Measurements from ENCODE around the gene LRRN3.
A peak's percentile ranks its signal among the peaks of the same experiment; 100 is the strongest.

The LRRN3 gene

DNA sequence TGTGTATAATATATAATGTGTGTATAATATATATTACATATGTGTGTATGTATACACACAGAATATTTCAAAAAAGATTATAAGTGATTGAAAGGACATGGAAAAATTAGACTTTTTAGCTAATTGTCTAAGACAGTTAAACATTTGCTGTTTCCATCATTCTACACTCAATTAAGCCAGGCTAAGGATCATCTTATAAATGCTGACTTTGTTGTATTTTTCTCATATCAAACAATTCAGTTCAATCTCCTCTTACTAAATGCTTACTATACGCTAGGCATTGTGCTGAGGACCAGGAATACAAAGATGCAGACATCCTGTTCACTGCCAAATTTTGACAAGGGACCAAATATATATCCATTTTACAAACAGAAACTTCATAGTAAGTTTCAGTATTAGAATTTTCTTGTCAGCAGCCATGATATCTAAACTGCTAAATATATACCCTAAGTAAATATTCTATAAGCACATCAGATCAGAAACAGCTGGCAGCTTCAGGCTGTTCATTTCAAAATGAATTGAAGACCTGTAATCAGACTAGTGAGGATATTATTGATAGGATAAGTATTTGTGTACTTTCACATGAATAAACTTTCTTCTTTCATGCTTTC, 10.3 kb upstream of the LRRN3 start:
- no peak for DNase-seq

DNA sequence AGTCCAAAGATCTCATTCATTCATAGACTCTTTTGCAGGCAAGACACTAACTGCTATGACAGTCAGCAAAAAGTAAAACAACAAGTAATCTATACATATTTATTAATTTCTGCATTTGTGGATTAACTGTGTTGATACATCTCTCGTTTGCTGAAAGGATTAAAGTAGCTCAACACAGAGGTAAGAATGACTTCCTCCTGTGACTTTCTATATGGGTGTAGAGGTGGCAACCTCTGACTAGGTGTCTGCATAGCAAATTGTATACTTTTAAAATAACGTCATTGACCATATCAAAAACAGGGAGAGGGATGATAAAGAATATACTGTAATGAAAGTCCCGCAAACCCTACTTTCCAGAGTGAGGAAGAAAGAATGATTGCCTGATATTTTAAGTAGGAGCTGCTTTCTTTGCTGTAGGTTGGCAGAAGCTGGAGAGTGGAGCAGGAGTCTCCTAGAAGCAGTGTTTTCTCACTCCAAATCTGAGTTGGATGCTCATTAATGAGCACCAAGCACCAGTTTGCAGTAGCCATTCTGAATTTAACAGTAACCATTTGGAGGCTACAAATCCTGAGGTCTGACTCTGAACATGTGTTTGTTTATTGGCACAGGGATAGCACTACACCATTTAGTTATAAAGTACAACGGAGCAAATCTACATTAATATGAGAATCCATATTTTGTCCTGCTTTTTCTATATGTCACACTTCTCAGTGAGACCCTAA, 9.2 kb upstream of the LRRN3 start:
- no peak for DNase-seq

DNA sequence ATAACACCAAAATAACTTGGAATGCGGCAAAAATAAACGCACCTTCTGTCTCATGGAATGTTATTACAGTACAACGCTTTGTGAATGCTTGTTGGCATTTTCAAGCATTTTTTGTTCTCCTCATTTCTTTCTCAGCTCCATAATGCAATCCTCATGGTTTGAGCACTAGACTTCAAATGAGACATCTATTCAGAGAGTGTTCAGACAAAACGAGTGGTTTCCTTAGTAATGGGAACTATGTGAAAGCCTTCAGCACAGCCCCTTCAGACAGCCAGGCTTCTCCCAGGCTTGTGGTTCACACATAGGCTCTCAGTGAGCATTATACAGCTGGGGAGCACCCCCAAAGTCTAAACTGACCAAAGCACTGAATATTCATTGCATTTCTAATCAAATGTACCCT, 8.6 kb upstream of the LRRN3 start:
- DNase-seq, result peak in 1 of 14 donors; percentile 11

DNA sequence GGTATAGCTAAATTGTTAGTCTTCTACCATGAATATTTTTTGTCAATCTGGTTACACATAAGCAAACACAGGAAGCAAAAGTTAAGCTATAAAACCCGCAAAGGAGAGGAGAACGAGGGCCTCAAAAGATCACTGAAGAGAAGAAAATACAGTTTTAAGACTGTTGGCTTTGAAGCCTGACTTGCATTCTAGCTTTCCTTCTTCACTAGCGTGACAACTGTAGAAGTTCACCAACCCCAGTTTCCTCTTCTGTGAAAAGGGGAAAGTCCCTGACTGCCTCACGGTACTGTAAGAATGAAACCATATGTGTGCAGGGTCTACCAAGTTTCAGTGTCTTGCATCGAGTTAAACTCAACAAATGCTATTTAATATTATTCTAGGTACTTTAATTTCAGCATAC, 7.5 kb upstream of the LRRN3 start:
- no peak for DNase-seq

DNA sequence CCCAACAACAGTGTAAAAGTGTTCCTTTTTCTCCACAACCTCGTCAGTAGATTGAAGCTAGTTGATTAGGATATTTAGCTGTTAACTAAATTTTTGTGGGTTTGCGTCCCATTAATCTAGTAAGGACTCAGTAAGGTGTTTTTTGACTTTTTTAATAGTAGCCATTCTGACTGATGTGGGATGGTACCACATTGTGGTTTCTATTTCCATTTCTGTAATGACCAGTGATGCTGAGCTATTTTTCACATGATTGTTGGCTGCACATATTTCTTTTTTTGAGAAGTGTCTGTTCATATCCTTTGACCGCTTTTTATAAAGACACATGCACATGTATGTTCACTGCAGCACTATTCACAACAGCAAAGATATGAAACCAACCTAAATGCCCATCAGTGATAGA, 5.6 kb upstream of the LRRN3 start:
- DNase-seq, result no peak

DNA sequence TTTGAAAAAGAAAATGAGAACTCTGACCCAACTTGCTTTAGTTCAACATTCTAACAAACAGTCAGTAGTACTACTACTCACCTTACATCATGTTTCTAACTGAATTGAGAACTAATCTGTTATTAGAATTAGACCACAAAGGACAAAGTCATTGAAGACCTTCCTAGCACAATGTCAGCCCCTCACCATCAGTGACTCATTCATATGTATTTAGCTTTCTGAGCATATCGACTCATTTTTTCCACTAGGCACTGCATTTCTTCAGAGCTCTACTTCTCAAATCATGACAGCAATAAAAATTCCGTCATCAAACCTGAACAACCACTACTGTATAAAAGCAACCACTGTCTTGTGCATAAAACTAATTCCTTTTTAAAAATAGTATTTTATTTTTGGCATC, 4.4 kb upstream of the LRRN3 start:
- no peak for DNase-seq

DNA sequence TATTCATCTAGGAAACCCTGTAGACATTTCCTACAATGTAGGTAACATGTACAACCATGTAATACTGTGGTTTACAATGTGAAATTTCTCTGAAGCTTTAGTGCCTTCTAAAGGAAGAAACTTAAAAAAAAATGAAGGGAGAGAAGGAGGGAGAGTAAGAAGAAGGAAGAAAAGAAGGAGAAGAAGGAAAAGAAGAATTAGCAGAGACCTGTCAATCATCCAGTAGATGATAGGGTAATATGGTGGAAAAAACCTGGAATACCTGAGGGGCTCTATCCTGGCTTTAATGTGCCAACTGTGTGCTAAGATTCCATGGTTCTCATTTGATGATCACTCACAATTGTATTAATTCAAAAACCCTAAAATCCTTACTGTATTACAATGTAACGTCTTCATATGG, 2.6 kb upstream of the LRRN3 start:
- DNase-seq, result no peak

DNA sequence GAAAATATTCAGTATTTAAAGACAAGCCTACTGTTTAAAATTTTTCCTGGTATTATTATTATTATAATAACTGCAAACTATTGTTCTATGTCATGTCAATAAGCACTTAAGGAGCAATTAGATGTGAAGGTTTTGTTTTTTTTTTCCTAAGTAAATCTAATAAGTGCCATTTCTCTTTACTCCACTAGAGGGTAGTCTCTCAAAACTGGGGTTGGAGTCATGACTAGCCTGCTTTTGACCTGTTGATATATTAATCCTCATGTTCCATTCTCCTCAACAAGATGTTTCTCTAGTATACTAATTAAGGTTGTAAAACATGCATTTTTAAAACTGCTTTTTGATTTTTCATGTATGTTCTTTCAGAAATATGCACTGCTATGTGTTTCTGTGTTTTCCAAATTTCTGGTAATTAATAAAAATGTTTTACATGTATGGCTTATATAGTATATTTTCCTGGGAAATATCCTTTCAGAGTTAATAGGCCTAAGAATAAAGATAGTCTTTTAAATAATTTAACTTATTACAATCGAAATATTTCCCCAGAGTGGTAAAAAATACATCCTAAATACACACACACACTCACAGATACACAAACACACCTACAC, 1.0 kb upstream of the LRRN3 start:
- DNase-seq, result peak in 1 of 14 donors; percentile 46

DNA sequence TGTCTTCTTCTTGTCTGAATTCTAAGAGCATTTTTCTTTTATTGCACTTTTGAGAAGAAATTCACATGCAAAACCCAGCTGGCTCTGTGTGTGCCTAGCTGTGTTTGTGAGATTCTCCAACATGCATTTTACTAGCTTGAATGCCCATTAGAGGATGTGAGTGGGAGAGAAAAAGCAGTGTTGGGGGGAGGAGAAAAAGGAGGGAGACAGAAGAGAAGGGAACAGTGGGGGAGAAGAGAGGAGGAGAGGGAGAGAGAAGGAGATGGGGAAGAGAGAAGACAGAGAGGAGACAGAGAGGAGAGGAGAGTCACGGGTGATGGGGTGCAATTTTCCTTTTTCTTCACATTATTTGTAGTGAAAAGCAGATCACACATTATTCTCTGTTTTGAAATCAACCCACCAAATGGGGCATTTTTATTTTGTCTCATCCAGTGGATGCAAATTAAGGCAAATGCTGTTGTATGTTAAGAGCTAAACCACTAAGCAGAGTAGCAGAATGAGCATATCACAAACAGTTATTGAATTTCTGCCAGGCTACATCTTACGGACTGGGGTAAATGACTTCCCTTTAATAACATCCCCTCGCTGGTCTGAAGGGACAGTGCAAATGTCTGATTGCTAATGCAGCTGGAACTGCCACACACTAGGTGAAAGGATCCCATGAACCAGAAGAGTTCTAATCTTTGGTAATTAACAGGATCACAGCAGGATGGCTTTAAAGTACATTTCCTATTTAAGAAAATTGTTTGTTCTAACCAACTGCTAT, 849 bp downstream of the LRRN3 start:
- DNase-seq, result peak in 1 of 14 donors; percentile 72

DNA sequence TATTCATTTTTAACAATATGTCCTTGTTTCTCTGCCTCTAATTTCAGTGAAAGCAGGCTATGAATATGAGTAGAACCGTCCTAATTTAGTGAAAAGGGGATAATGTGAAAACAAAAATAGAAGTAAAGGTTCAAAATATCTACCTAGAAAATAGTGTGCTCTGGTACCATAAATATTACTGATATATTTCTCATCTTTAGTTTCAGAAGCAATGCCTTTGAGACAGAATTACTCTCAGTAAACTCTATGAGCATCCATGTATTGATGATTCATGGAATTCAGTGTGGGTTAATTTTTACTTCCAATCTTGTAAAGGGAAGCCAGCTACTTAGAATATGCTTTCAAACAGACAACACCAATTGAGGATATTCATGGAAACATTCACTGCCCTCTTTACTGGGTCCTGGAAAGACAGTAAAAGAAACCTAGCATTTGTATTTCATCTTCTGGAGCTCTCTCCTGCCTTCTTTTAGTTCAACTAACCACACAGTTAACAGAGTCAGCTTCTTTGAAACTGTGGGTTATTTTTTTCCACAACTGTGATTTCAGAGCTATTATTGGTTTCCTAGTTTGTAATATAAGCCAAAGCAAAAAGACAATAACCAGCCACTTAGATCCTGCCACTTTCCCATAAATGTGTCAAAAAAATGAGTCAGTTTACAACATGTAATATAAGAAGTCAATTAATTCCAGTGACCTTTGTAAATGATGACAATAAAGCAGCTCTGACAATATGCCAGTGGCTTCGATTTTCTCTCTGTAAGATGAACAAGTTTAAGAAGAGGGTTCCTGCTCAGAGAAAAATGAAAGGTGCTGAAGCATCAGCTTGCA, 1.7 kb downstream of the LRRN3 start:
- DNase-seq, result peak in 1 of 14 donors; percentile 73

DNA sequence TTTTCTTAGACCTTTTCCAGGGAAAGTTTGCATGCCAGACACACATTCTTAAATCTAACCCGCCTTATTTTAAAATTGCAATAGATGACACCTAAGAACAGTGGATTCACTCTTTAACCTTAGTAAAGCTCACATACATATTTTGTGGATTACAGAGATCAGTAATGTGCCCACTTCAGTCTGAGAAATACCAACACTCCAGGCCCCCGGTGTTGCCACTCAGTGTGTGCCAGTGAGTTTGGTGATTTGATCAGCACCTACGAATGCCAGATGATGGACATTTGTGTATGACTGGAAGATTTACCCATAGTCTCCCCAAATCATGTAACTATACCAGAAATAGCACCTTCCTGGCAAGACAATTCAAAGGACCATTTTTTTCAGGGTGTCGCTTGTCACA, 2.6 kb downstream of the LRRN3 start:
- peak in 1 of 14 donors; percentile 61 for DNase-seq

DNA sequence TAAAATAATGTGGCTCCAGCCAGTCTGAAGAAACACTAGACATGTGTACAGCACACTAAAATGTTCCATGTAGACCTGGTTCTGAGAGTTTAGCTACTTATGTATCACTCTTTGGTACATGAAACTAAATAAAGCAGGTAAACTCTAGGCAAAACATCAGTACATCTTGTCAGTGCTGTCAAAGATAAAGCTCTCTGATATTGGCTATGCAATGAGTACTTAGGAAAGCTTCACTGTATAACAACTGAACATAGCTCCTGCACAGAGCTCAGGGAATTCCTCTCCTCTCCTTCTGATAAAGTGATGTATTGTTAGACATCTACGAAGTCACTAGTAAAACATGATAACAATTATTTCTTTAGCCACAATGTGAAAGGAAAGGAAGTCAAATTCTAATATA, 3.5 kb downstream of the LRRN3 start:
- peak in 1 of 14 donors; percentile 35 for DNase-seq

DNA sequence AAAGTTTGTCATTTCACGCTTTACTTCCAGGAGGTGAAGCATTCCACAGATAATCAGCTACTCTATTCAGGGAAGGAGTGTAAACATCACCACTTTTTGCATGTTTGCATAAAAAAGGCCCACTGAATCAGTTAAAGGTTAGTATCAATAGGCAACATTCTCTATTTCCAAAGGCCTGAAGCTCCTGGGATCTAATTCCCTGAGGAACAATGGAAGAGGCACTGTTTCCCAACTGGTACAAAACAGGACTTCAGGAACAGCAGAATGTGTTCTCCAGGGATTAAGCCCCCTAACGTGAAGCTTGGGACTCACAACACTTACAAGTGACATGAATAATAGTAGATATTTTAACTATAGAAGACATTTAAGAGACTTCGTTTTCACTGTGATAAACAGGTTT, 6.1 kb downstream of the LRRN3 start:
- DNase-seq, result no peak

DNA sequence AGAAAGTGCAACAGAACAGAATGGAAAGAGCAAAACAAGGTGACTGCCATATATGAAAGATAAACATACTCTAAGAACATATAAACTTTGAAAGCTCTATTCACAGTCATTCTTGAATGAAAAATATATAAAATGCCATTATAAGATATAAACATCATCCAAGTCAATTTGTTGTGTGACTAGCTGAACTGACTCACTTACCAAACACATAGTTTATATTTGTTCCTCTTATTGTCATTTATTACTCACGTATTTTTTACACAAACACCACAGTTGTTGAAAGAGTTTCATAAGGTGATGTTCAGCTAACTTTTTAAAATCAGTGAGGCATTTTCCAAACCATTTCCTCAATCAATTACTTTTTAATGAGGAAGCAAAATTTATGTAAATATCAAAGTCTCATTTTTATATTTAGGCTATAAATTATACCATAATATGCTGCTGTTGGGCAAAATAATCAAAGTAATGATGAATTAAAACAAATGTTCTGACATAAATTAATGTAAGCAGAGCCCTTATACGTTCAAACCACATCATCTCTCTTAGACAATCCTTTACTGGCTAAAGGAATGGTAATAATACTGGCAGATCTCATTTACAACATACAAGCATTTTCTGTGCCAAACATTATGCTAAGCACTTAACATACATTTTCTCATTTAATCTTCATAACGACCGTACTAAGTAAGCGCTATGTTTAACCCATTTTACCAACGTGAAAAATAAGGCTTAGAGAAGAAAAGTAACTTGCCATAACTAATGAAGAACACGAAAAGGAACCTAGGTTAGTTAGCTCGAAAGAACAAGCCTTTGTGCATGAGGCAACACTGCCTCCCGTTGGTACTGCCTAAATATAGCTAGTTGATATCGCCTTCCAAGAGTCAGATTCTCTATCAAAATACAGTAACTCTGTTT, 7.3 kb downstream of the LRRN3 start:
- DNase-seq, result peak in 3 of 14 donors; percentile 3 to 19 (median 18)

DNA sequence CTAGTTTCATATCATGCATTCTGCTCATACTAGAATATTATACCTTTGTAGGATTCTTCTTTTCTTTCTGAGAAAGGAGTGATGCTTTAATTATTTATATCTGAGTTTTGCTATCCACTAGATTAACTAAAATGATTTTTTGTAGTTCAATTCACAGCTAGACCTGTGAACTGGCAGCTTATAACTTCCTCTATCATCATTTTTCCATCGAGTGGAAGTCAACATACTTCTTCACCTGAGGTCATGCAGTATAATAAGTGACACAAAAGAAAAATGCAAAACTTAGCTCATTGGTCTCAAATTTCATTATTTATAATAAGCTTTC, 8.0 kb downstream of the LRRN3 start:
- DNase-seq, result no peak

DNA sequence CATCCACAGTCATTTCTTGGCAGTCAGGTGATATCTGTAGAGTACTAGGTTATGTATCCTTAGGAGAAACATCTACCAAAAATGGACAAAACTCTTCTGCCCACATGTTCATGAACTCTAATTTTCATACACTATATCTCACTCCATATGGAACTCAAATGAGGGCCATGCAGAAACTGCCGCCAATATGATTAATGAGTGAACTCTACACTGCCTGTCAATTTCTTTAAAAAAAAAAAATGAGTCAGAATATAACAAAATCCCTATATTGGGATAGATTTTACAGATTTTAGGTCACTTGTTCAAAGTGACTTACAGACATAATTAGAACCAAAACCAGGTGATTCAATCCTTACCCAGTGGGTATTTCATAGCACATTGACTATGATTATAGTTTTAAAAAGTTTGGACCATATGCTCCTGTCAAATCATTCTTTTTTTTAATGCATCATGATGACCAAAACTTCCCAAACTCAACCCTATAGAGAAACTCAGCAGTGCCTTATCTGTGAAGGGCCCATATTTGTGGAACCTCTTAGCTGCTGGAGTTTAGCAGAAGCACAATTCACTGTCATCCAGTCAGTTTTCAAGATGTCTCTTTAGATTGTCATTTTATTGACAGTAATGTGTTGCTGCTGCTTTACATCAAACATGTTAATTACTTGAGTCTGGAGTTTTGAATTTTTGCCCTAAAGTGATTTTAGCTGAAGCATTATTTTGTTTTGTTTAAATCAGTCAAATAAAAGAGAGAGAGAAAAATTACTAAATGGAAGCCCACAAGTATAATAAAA, 11.1 kb downstream of the LRRN3 start:
- DNase-seq, result no peak

DNA sequence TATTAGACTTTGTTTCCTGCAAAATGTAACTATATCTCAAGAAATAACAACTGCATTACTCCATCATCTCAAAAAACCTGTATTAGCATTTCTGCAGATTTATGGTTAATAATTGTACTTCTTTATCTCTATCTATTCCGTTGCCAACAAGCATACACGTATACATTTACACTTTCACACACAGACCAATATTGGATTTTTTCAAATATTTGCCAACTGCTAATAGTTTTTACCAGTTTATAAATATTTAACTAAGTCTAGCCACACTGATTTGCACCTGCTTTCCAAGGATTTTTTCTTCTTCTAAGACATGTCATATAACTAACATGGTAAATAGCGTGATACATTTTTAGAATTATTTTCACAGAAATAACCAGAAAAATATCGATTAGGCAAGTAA, 12.2 kb downstream of the LRRN3 start:
- DNase-seq, result no peak

DNA sequence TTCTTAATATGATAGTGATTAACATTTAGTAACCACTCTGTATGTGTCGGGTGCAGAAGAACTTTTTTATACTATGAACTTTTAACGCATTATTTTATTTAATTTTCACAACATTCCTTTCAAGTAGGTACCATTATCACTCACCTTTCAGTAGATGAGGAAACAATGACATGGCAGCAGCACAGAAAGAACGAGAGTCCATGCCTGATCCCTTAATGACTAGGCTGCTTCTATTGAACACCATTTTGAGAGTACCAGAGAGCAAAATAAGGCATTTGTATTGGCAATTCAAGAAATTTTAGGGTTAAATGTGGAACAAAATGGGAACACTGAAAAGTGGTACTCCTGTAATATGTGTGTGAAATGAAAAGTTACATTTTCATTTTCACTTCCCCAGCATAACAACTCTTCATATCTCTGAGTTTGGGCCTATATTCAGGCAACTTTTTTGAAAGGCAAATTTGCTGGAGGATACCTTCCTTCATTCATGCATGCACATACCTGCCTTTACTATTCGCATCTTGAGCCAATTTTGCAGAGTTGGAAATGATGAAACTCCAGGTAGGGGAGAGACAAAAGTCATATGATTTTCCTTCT, 12.8 kb downstream of the LRRN3 start:
- no peak for DNase-seq

DNA sequence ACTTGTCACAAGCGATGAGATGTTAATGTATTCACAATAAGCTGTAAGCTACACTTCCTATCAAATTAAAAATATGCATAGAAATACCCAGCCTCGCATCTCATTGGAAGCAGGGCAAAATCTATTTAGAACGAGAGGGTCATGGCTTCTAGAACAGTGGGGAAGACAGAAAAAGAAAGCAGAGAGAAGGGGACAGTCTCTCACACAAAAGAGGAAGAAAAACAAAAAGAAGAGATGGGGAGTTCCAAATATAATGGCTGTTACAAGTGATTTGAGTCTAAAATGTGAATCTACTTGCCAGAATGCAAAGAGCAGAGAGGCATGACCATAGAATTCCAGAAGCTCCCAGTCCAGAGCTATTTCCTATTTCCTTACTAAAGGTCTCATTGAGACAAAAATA, 13.8 kb downstream of the LRRN3 start:
- DNase-seq, result no peak

DNA sequence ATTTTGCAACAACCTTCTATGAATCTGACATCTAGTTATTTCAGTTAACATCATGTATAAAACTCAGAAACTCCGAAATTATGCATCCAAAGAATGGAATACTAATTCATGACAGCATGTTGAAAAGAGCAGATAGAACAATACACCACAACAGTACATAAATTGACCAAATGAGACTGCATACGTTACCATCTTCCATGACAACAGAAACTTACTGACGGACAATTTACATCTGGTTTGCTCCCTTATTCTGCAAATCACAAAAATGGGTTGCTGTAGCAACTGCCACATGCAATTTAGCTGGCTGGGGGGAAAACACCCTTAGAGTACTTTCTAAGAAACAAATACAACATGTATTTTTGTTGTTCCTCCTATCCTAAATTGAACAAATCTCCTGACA, 14.3 kb downstream of the LRRN3 start:
- no peak for DNase-seq
